HCT116 (cell line): ENCODE measurements around the gene DOCK10. TPM values are rescaled to one million over a fixed set of nuclear protein-coding genes. Genes with fewer than 3 reads are reported as not detected.

Experiments used
- ATAC-seq: fragments of 200-7000 bp; cut with Tn5 transposase; 2 replicates; pipeline ENCODE4 v1.9.1; 2020; ENCODE audit warnings: mild to moderate bottlenecking, moderate library complexity
- BruUV-seq: library from RNA; stranded (reverse); fragments of 400-500 nt; replicated peaks from 2 replicates; lab custom pipeline; 2021; lab: Mats Ljungman, UMichigan
- CTCF ChIA-PET: fragments of 300-600 bp; sonication (Branson Sonifier 250); formaldehyde crosslinking; loops from one replicate; lab custom pipeline; 2021; ENCODE audit warnings: antibody characterized with exemption; lab: Charles Lee
- POLR2A ChIA-PET: fragments of 300-600, 350-600 bp; sonication (Branson Sonifier 250); formaldehyde crosslinking; loops from one replicate; lab custom pipeline; 2021; ENCODE audit warnings: antibody characterized with exemption; lab: Charles Lee
- RAD21 ChIA-PET, 2 experiments: fragments of 300-600 bp; sonication (Branson Sonifier 250); formaldehyde crosslinking; loops; one replicate each; lab custom pipeline; 2023; ENCODE audit warnings: low total read pairs in 2 of 2; ENCODE audit not compliant: uncharacterized antibody in 2 of 2, unreplicated experiment in 2 of 2, low non-redundant PET in 1 of 2; lab: Charles Lee
- DNase-seq: peaks from one replicate; pipeline ENCODE4 v3.0.0-alpha.2; 2010; ENCODE audit warnings: low read depth, low spot score
- H2AFZ ChIP-seq: fragments of 200-600 bp; shearing (Covaris generic), sonication (generic); 2 replicates; pipeline ENCODE4 v1.6.1; 2017; ENCODE audit warnings: low read depth, mixed run types, mixed read lengths, antibody characterized with exemption, low read length; ENCODE audit not compliant: poor library complexity, severe bottlenecking
- H3K27ac ChIP-seq: 2 replicates; pipeline ENCODE4 v1.5.1; 2012; ENCODE audit warnings: low read depth, low read length
- H3K27me3 ChIP-seq: fragments of 200-600 bp; sonication (generic); 2 replicates; pipeline ENCODE4 v1.6.1; 2016; ENCODE audit warnings: mixed run types, low read length, mixed read lengths; ENCODE audit not compliant: insufficient read depth
- H3K36me3 ChIP-seq, 2 experiments: fragments of 200-500 bp in 1 of 2; fragments of 200-600 bp in 1 of 2; sonication (Bioruptor generic) in 1 of 2; sonication (generic) in 1 of 2; 2 replicates each; pipeline versions ENCODE4 v1.5.1 to v1.6.1; 2014 to 2016; ENCODE audit warnings: low read length in 2 of 2, inconsistent platforms in 1 of 2, mixed read lengths in 1 of 2, mixed run types in 1 of 2; ENCODE audit not compliant: insufficient read depth in 2 of 2, control insufficient read depth in 1 of 2
- H3K4me1 ChIP-seq, 2 experiments: fragments of 200-600 bp in 1 of 2; sonication (generic) in 1 of 2; 2 replicates each; pipeline versions ENCODE4 v1.5.1 to v1.6.1; 2012 to 2017; ENCODE audit warnings: low read length in 2 of 2, inconsistent platforms in 1 of 2, mild to moderate bottlenecking in 1 of 2, mixed read lengths in 1 of 2, mixed run types in 1 of 2, moderate library complexity in 1 of 2; ENCODE audit not compliant: insufficient read depth in 2 of 2, control insufficient read depth in 1 of 2
- H3K4me2 ChIP-seq: fragments of 200-600 bp; sonication (generic); 2 replicates; pipeline ENCODE4 v1.6.1; 2017; ENCODE audit warnings: mixed run types, low read length, mixed read lengths
- H3K4me3 ChIP-seq, 2 experiments: fragments of 200-600 bp in 1 of 2; sonication (generic) in 1 of 2; replicated peaks in 1 of 2; 2 replicates each; pipeline ENCODE4 v1.5.1; 2011 to 2016; ENCODE audit warnings: low read length in 2 of 2, control low read depth in 1 of 2, low read depth in 1 of 2, mild to moderate bottlenecking in 1 of 2, mixed read lengths in 1 of 2, mixed run types in 1 of 2
- H3K79me2 ChIP-seq: fragments of 200-600 bp; sonication (generic); 2 replicates; pipeline ENCODE4 v1.6.1; 2017; ENCODE audit warnings: mild to moderate bottlenecking, mixed run types, low read length, moderate library complexity, mixed read lengths; ENCODE audit not compliant: insufficient read depth
- H3K9ac ChIP-seq: fragments of 200-600 bp; sonication (generic); 2 replicates; pipeline ENCODE4 v1.6.1; 2016; ENCODE audit warnings: low read length, mixed read lengths
- H3K9me2 ChIP-seq: fragments of 200-600 bp; sonication (generic), shearing (Covaris generic); 2 replicates; pipeline ENCODE4 v1.6.1; 2017; ENCODE audit warnings: mixed run types, mild to moderate bottlenecking, moderate library complexity; ENCODE audit not compliant: insufficient read depth
- H3K9me3 ChIP-seq, 2 experiments: fragments of 200-500 bp in 1 of 2; fragments of 200-600 bp in 1 of 2; sonication (Bioruptor generic) in 1 of 2; sonication (generic) in 1 of 2; 2 replicates each; pipeline ENCODE4 v1.6.1; 2014 to 2017; ENCODE audit warnings: low read length in 2 of 2, mixed read lengths in 2 of 2, inconsistent platforms in 1 of 2, low read depth in 1 of 2, mild to moderate bottlenecking in 1 of 2, mixed run types in 1 of 2, moderate library complexity in 1 of 2; ENCODE audit not compliant: control insufficient read depth in 1 of 2, insufficient read depth in 1 of 2
- H4K20me1 ChIP-seq: fragments of 200-600 bp; sonication (generic), shearing (Covaris generic); 2 replicates; pipeline ENCODE4 v1.6.1; 2017; ENCODE audit warnings: mixed run types, mild to moderate bottlenecking, moderate library complexity; ENCODE audit not compliant: insufficient read depth
- ATF3 ChIP-seq: IDR thresholded peaks from 2 replicates; pipeline ENCODE4 v1.6.1; 2012
- CBX3 ChIP-seq: IDR thresholded peaks from 2 replicates; pipeline ENCODE4 v1.6.1; 2012; ENCODE audit warnings: low read depth
- CEBPB ChIP-seq: IDR thresholded peaks from 2 replicates; pipeline ENCODE4 v1.6.1; 2012; ENCODE audit warnings: low read depth
- CTCF ChIP-seq, 3 experiments: fragments of 200-600 bp in 1 of 3; sonication (generic) in 1 of 3; IDR thresholded peaks in 2 of 3; conservative IDR thresholded peaks in 1 of 3; 2 replicates each; pipeline ENCODE4 v1.5.1; 2012 to 2017; ENCODE audit warnings: low read depth in 2 of 3, low read length in 2 of 3, antibody characterized with exemption in 1 of 3, borderline replicate concordance in 1 of 3, control low read depth in 1 of 3, mild to moderate bottlenecking in 1 of 3, mixed read lengths in 1 of 3, mixed run types in 1 of 3, moderate library complexity in 1 of 3; ENCODE audit not compliant: insufficient read depth in 1 of 3
- EGR1 ChIP-seq: IDR thresholded peaks from 2 replicates; pipeline ENCODE4 v1.6.1; 2012; ENCODE audit warnings: low read depth
- ELF1 ChIP-seq: IDR thresholded peaks from 2 replicates; pipeline ENCODE4 v1.6.1; 2012; ENCODE audit warnings: low read depth, borderline replicate concordance
- EZH2 ChIP-seq: fragments of 200-600 bp; sonication (generic); IDR thresholded peaks from 2 replicates; pipeline ENCODE4 v1.6.1; 2017; ENCODE audit warnings: antibody characterized with exemption, mixed run types
- EZH2phosphoT487 ChIP-seq: fragments of 200-600 bp; IDR thresholded peaks from 2 replicates; pipeline ENCODE4 v1.6.1; 2018; ENCODE audit warnings: antibody characterized with exemption, borderline replicate concordance
- FOSL1 ChIP-seq: IDR thresholded peaks from 2 replicates; pipeline ENCODE4 v1.6.1; 2012; ENCODE audit warnings: low read depth
- JUND ChIP-seq: IDR thresholded peaks from 2 replicates; pipeline ENCODE4 v1.6.1; 2012
- POLR2A ChIP-seq: IDR thresholded peaks from 2 replicates; pipeline ENCODE4 v1.7.0; 2011; ENCODE audit warnings: borderline replicate concordance; ENCODE audit not compliant: insufficient read depth, insufficient read length; ENCODE audit errors: extremely low read depth
- REST ChIP-seq: IDR thresholded peaks from 2 replicates; pipeline ENCODE4 v1.6.1; 2012; ENCODE audit warnings: low read depth
- SIN3A ChIP-seq: IDR thresholded peaks from 2 replicates; pipeline ENCODE4 v1.6.1; 2012; ENCODE audit warnings: low read depth
- SP1 ChIP-seq: IDR thresholded peaks from 2 replicates; pipeline ENCODE4 v1.6.1; 2012; ENCODE audit warnings: low read depth
- SRF ChIP-seq: IDR thresholded peaks from 2 replicates; pipeline ENCODE4 v1.6.1; 2012; ENCODE audit warnings: low read depth
- TCF7L2 ChIP-seq: IDR thresholded peaks from 2 replicates; pipeline ENCODE4 v1.7.0; 2011; ENCODE audit warnings: borderline replicate concordance, inconsistent platforms; ENCODE audit not compliant: insufficient read depth, insufficient read length; ENCODE audit errors: extremely low read depth
- ZBTB33 ChIP-seq: IDR thresholded peaks from 2 replicates; pipeline ENCODE4 v1.6.1; 2011; ENCODE audit warnings: mild to moderate bottlenecking, low read length, moderate library complexity; ENCODE audit not compliant: insufficient replicate concordance; ENCODE audit errors: extremely low read depth
- ZFX ChIP-seq: fragments of 450-650 bp; IDR thresholded peaks from 2 replicates; pipeline ENCODE4 v1.6.1; 2017
- ZNF274 ChIP-seq: fragments of 200-500 bp; sonication (Bioruptor generic); IDR thresholded peaks from 2 replicates; pipeline ENCODE4 v1.6.1; 2014; ENCODE audit warnings: mild to moderate bottlenecking, low read depth, low read length, inconsistent platforms
- intact Hi-C: fragments of 100-400 bp; cut with micrococcal nuclease; formaldehyde crosslinking; loops from 2 replicates; pipeline ENCODE4 v1.10.0; 2022
- total RNA-seq: library from RNA; stranded (reverse); gene quantifications from one replicate; pipeline ENCODE4 v1.2.1, GENCODE V29; 2021; ENCODE audit not compliant: unreplicated experiment
- TF ChIP-seq, protein P1 (sequence below): IDR thresholded peaks from 2 replicates; pipeline ENCODE4 v1.6.1; 2012

The DOCK10 gene
- total RNA-seq, 1 experiment from 2014 or later: 0.54 TPM

GRCh38 chr2:224875841-224876240 is 166.4 kb downstream of the DOCK10 start:
- POLR2A ChIA-PET: no interaction called here
- H2AFZ ChIP-seq: no peak overlapping the region
- no peak overlapping the region for H3K4me2 ChIP-seq
- no peaks in the 10 kb centered on the region for H3K9me3 ChIP-seq
- no peaks in the 10 kb centered on the region for H3K36me3 ChIP-seq
- H3K9me2 ChIP-seq: no peaks in the 10 kb centered on the region
- H3K79me2 ChIP-seq: no peaks in the 10 kb centered on the region
- ATAC-seq (no peak), DNase-seq (no peak)
- H3K4me3 ChIP-seq: no peak overlapping the region
- H4K20me1 ChIP-seq: no peaks in the 10 kb centered on the region
- no peaks in the 10 kb centered on the region for H3K4me1 ChIP-seq
- CTCF ChIA-PET: no interaction called here
- no peak overlapping the region for H3K9ac ChIP-seq
- RAD21 ChIA-PET: no interaction called here
- no peak overlapping the region for H3K27ac ChIP-seq
- intact Hi-C loops: no loop called here
- no TSS peak for BruUV-seq
- TF ChIP-seq FOSL1 (no peak), CEBPB (no peak), POLR2A (no peak), CTCF (IDR thresholded peaks at IDR 0.05 in 2 of 3, conservative IDR thresholded peaks at IDR 0.05 in 1 of 3; ENCODE audit: borderline replicate concordance in 1 of 3, insufficient read depth in 1 of 3, low read depth in 2 of 3, low read length in 2 of 3) (no peak), ZNF274 (no peak), SRF (no peak), ZFX (no peak), ATF3 (no peak), JUND (no peak), SP1 (no peak), CBX3 (no peak), TCF7L2 (no peak), EZH2phosphoT487 (no peak), EGR1 (no peak), ELF1 (no peak), SIN3A (no peak), REST (no peak), EZH2 (no peak), ZBTB33 (no peak)
- TF ChIP-seq, protein P1, sequence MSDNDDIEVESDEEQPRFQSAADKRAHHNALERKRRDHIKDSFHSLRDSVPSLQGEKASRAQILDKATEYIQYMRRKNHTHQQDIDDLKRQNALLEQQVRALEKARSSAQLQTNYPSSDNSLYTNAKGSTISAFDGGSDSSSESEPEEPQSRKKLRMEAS: no peak
- no peaks in the 10 kb centered on the region for H3K27me3 ChIP-seq
